HG02884 (cell line): ENCODE data around the gene RABAC1.
"Not testable (repeated sequence)": the region's sequence is repeated elsewhere in the genome, so short reads cannot be mapped to it uniquely, and the experiment has no call there.

Source experiments
- ATAC-seq: cut with Tn5 transposase; IDR thresholded peaks from one replicate; pipeline ENCODE4 v1.9.1; 2021; ENCODE audit warnings: mild to moderate bottlenecking, moderate library complexity; ENCODE audit not compliant: unreplicated experiment

RABAC1 gene

DNA sequence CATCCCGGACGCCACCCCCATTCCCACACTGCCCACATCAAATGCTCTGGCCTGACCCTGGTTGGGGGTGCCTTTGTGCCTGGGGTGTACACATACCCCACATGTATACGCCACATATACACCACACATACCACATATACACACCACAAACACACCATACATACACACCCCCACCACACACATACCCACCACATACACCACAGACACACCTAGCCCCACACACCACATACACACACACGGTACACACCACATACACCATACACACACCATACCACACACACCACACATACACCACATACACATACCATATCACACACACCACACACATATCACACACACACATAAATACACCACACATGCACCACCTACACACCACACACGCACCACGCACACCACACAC, 41.0 kb downstream of the RABAC1 start:
- ATAC-seq = no peak

DNA sequence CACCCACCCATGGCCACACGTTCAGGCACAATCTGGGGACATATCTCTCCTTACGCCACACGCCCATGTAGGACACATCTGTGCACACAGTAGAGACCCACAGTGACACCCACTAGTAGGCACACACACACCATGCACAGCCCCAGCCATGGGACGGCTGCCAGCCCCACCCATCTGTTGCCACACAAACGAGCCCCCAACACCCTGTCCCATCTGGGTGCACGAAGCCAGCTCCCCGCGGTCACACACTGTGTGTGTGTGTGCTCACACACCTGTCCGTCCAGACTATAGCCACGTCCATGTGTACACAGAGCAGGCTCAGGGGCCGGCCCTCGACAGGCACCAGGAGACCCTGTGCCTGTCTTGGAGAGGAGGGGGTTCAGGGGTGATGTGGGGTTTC, 41.4 kb downstream of the RABAC1 start:
- no peak for ATAC-seq

DNA sequence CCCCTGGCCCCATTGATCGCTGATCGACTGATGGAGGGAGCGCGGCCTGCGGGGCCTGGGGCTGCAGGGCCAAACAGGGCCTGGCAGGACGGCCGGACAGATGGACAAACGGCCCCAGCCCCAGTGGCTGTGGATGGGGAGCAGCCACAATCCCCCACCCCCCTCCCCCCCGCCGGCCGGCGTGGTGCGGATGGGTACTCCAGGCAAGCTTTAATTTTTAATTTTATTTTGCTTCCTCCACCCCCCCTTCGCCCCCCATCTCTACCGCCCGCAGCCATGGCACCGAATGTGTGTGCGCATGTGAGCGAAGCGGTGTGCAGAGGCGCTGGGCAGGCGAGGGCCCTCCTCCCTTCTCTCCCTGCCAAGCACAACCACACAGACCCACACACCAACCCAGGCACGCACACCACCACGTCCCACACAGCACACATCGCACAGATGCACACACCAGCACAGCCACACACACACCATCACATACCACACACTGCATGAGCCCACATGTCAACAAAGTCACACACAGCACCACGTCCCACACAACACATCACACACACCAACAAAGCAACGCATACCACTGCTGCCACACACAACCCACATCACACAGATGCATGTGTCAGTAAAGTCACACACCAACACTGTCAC, 43.2 kb downstream of the RABAC1 start:
- no peak for ATAC-seq

DNA sequence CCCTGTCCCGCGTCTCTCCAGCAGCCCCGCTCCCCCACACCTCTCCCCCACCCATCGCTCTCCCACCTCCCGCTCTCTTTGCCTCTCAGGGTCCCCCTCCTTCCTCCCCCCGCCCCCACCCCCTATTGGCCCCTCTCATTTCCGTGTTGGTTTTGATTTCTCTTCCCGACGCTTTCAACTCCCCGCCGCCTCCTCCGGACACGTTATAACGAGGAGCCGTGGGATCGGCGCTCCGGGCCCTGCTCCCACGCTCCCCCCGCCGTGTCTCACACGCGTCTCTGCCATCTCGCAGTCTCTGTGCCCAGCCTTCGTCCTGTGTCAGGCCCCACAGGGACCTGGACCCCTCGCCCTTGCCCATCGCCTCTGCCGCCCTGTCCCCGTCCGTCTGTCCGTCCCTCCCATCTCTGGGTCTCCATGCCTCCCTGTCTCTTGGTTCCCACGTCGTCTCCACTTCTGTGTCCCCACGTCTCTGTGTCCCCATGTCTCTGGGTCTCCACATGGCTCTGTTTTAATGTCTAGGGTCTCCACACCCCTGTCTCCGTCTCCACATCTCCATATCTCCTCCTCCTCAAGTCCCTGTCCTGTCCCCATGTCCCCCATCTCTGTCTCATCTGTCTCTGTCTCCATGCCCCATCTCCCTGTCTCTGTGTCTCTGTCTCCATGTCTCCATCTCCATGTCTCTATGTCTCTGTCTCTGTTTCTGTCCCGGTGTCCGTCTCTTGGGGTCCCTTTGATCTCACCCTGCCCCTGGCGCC, 43.9 kb downstream of the RABAC1 start:
- no peak for ATAC-seq

DNA sequence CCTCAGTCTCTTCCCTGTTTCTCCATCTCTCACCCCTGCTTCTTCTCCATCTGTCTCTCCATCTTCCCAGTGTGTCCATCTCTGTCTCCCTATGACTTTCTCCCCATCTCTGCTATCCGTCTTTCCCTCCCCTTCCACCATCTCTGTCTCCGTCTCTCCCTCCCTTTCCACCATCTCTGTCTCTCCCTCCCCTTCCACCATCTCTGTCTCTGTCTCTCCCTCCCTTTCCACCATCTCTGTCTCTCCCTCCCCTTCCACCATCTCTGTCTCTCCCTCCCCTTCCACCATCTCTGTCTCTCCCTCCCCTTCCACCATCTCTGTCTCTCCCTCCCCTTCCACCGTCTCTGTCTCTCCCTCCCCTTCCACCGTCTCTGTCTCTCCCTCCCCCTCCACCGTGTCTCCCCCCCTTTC, 44.7 kb downstream of the RABAC1 start:
- not testable (repeated sequence) for ATAC-seq

DNA sequence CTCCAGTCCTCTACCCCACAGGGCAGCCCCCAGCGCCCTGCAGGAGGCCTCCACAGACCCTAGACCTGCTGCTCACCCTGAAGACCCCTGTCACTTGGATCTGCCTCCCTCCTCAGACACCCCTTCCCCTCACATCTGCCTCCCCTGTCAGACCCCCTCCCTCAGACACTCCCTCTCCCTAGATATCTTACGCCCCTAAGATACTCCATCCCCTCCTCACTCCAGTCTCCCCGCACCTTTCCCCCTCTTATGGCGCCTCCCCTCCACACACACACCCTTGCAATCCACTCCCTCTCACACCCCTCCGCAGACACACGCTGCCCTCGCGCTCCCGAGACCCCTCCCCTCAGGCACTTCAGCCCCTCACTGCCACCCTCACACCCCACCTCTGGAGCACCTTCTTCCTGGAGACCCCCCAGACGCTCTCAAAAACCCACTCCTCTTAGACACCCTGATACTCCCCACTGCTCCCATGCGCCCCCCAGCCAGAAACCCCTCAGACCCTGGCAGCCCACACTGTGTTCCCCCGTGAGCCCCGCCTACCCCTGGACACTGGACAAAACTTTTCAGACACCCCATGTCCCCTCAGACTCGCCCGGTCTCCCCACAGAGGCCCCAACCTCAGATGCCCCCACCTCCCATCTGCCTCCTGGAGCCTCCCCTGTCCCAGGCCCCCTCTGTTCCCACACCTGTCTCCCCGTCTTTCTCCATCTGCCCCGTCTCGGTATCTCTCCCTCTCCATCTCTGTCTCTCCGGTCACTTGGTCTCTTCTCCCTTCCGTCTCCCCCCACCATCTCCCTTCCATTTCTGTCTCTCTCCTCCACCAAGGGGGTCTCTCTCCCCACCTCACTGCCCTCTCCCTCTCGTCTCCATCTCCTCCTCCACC, 45.3 kb downstream of the RABAC1 start:
- no peak for ATAC-seq

DNA sequence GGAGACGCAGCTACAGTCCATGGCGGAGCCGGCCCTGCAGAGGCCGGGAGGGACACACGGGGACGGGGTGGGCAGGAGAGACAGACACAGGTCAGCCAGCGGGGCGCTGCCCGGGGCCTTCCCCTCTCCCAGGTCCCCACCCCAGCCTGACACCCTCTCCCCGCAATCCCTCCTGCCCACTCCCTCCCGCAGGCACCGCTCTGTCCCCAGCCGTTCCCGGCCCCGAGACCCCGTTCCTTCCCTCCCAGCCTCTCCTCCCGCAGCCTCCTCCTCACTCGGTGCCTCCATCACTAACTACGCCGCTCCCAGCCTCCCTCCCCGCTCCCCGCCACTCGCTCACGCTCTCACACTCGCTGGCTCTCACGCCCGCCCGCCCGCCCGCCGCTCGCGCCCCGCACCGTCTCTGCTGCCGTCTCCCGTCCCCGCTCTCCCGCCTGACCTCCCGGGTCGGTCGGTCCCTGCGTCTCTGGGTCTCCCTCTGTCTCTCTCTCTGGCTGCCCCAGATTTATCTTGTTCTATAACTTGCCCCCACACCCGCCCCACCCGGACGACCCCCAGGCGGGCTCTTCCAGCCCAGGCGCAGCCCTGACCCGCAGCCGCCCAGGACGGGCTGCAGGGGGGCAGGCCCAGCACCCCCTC, 46.1 kb downstream of the RABAC1 start:
- ATAC-seq = no peak

DNA sequence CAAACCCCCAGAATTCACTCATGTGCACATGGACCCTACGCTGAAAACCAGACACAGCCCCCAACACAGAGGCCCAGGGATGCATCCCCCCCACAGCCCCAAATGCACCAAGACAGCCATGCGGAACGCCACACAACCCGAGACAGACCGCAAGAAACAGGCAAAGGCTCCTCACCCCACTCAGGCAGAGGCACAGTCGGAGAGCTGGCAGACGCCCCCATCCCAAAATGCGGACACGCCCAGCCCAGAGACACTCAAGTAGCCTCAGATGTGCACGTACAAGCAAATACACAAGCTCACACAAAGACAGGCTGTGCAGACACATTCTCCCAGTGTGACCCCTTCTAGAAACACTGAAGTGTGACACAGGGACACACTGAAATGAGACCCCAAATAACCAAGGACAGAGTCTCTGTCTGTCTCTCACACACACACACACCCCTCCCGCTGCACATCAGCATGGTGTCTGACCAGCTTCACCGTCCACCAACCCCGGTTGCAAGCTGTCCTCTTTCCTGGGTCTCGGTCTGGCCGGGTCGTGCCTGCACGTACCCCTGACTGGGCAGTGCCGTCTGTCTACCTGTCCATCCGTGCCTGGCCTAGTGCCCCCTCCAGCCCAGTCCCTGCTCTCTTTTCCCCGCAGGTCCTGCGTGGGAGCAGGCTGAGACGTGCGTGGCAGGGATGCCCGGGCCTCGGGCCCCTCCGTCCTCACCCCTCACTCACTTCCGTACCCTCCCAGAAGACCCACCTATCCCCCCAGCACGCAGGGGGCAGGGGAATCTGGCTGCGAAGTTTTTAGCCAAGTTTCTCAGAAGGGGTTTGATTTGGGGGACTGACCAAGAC, 47.0 kb downstream of the RABAC1 start:
- ATAC-seq = no peak

DNA sequence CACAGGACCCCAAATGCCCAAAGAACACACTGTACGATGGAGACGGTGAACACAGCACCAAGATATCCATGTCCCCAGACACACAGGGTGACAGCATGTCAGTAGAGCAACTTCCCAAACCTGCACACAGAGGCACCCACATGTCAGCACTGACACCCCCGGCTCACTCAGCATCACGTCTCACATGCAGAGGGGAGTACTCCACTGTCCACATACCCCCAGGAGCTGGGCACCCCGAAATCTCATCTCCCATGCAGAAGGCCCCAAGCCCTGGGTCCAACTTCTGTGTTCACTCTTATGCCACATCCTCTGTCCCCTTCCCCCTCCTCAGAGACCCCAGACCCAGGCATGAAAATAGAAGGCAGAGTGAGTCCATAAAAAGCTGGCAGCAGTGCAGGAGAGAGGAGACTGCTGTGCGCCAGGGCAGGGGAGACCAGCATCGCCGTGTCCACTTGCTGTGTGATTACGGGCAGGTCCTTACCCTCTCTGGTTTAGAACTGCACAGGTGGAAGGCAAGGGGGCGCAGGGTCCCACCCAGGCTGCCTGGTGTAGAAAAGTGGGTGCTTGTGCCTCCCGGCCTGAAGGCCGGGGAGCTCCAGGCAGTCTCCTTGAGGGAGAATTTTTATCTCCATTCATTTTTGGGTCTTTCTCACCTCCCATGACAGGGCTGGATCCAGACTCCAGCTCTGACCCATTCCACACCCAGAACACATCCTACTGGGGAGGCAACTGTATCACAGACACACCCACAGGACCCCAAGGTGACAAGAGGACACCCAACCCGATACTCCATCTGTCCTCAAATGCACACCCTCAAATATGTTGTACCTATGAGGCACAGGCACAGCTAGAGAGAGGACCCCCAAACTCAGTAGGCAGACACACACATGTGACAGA, 47.9 kb downstream of the RABAC1 start:
- ATAC-seq = no peak

DNA sequence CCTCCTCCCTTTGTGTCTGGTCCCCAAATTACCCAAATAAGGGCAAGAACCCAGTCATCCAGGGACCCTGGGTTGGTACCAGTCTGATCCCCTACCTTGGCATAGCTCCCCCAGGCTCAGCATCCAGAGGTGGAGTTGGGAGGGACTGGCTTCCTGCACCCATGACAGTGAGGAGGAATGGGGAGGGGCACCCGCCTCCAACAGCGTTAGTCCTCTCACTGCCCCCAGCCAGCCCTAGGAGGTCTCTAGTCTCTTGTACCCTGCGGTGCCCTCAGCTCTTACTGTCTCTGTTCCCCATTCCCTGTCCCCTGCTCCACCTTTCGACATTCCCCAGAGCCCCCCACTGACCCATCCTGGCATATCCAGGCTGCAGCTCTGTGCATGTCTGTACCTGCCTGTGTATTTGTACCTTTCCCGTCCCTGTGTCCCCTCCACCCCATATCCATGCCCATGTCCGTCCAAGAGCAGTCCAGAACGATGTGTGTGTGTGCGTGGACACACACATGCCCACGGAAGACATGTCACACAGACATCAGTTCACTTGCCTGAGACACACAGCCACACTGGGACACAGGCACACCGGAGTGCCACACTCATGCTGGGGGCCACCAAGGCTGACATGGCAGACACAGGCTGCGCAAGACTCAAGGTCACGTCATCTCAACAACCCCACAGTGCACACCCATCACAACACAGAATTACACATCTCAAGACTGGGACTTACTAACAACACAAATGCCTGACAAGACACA, 48.7 kb downstream of the RABAC1 start:
- no peak for ATAC-seq

DNA sequence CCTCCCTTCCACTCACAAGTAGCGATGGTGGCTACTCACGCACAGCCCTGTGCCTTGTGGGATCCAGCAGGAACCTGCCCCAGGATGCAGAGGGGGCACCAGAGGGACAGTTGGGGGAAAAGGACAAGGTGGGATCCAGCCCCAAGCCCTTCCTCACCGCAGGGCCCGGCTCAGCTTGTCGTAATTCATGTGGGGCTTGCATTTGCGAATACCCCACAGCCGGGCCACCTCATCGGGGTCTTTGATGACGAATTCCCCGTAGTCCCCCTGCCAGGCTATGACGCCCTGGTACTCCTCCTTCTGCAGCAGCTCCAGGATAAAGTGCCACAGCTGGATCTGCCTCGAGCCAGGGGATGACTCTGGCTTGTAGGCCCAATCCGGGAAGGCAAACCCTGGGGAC, 49.4 kb downstream of the RABAC1 start:
- no peak for ATAC-seq

DNA sequence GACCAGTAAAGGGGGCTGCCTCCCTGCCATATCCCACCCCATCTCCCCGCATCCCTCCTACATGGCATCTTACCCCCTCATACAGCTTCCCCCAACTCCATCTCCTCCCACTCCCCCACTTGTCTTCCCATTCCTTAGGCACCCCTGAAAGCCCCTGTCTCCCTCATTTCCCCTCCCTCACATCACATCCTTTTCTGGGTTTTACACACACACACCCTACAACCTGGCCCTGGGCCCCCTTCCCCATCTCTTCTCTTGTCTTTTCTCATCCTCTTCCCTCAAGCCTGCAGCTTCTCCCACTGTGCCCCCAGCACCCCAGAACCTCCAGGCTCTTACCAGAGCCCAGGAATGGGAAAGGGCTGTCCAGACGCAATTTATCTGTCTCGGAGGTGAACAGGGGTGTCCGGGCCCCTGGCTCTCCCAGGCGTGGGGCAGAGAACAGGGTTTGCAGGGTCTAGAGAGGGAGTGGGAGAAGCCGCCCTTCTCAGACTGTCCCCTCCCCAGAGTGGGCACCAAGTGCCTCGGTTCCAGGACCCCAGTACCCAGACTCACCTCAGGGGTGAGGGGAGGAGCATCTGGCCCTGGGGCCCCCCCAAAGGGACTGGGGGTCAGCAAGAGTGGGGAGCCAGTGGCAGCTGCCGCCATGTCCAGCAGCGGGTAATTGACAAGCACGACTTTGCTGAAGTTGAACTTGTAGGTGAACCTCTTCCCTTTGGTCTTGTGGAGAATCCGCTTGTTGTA, 50.2 kb downstream of the RABAC1 start:
- no peak for ATAC-seq

DNA sequence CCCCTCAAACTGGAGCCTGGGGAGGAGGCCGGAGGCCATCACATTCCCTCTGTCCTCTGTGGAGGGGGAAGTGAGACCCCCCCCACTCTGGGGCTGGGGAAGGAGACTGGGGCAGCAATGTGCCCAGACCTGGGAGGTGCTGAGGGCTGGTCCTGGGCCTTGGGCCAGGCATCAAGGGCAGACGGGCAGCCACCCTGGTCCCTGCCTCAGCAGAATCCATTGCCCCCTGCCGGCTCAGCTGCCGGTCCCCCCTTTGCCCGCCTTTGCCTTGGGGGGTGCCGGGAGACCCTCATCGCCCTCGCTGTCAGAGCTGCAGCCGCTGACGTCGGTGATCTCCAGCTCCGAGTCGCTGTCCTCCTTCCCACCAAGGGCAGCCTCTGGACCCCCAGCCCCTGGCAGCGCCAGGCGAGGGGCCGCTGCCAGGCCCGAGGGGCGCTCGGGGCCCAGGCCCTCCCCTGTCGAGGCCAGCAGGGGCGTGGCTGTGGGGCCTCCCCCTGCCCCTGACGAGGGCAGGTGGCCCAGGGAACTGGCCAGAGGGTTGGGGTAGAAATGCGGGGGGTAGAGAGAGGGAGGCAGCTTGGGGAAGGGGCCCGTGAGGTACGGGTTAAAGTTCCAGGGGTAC, 51.0 kb downstream of the RABAC1 start:
- ATAC-seq = no peak

DNA sequence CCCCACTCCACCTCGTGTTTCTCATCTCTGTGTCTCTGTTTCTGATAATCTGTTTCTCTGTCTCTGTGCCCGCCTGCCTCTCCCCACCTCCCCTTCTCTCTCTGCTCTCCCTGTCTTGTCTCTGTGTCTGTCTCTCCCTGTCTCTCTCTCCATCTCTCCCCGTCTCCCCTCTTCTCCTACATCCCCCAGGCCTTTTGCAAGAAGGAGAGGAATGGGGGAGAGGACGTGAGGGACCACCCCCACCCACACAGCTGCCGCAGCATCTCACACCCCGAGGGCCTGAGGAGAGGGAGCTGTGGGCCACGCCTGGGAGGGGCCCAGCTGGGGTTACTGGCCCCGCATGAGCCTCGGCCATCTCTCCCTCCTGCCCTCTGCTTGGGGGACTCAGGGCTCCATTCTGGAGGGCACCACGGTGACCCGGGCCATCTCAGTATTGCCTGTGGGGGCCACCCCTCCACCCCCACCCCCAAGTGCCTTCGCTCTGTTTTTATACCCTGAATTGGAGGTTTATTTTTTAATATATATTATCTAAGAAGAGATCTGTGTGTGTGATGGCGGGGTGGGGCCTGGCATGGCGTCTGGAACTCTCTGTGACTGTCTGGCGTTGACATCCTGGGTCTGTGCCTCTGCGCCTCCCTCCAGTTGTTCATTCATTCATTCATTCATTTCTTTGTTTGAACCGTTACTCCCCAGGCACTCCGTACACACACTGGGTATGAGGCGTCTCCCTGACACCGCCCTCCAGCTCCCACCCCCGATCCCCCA, 52.0 kb downstream of the RABAC1 start:
- no peak for ATAC-seq
